ENCODE results near the gene HES1. TPM values are rescaled to one million over a fixed set of nuclear protein-coding genes. Genes with fewer than 3 reads are reported as not detected.
A peak's percentile ranks its signal among the peaks of the same experiment; 100 is the strongest.

Gene HES1
- polyA plus RNA-seq, 10 donors = 17.2 to 37.7 (median 27.2) TPM

GRCh38 chr3:194100856-194101390 is 35.0 kb upstream of the HES1 start:
- DNase-seq = no peak

- no peak for DNase-seq
Measured at GRCh38 chr3:194101592-194102432, 34.1 kb upstream of the HES1 start.

- DNase-seq = no peak
Measured at GRCh38 chr3:194102436-194102835, 33.5 kb upstream of the HES1 start.

- no peak for DNase-seq
Measured at GRCh38 chr3:194103505-194103904, 32.4 kb upstream of the HES1 start.

- DNase-seq = peak in 1 of 3 donors; percentile 23
Measured at GRCh38 chr3:194103983-194104751, 31.8 kb upstream of the HES1 start.

- DNase-seq = no peak
Measured at GRCh38 chr3:194105292-194105691, 30.7 kb upstream of the HES1 start.

- DNase-seq = no peak
Measured at GRCh38 chr3:194107107-194107506, 28.8 kb upstream of the HES1 start.

- DNase-seq = no peak
Measured at GRCh38 chr3:194109192-194109863, 26.6 kb upstream of the HES1 start.

GRCh38 chr3:194110483-194110882 is 25.5 kb upstream of the HES1 start:
- no peak for DNase-seq

GRCh38 chr3:194111336-194111735 is 24.6 kb upstream of the HES1 start:
- no peak for DNase-seq

- no peak for DNase-seq
Measured at GRCh38 chr3:194112120-194113106, 23.5 kb upstream of the HES1 start.

GRCh38 chr3:194114123-194114522 is 21.8 kb upstream of the HES1 start:
- no peak for DNase-seq

- DNase-seq = no peak
Measured at GRCh38 chr3:194117104-194117845, 18.7 kb upstream of the HES1 start.

- DNase-seq = no peak
Measured at GRCh38 chr3:194118920-194119319, 17.0 kb upstream of the HES1 start.

GRCh38 chr3:194119831-194120590 is 15.9 kb upstream of the HES1 start:
- no peak for DNase-seq

- DNase-seq = no peak
Measured at GRCh38 chr3:194120789-194121770, 14.9 kb upstream of the HES1 start.

- no peak for DNase-seq
Measured at GRCh38 chr3:194121891-194122631, 13.9 kb upstream of the HES1 start.

All from muscle of back (tissue), 11 donors.